ENCODE measurements around the gene DHRS7B. TPM values are rescaled to one million over a fixed set of nuclear protein-coding genes. Genes with fewer than 3 reads are reported as not detected.

The DHRS7B gene
- total RNA-seq, 6 experiments from 2014 or later, result 10.1 to 34.2 (median 14.8) TPM

GRCh38 chr17:21177854-21178600, 51.3 kb downstream of the DHRS7B start:
- intact Hi-C loops (cut with DNase I), result no loop called here
- DNase-seq (peak in 1 of 3 donors; percentile 28), ATAC-seq (no peak)
- WGBS (ENCODE audit: insufficient coverage, low coverage, low lambda C conversion rate, missing lambda C conversion rate), result 97% methylated on average over 4 of the region's 13 CpGs
- Histone ChIP-seq H3K27ac (no peak overlapping the region), H3K36me3 (no peaks in the 10 kb centered on the region), H3K9me3 (no peaks in the 10 kb centered on the region), H3K27me3 (no peaks in the 10 kb centered on the region), H3K4me1 (no peaks in the 10 kb centered on the region), H3K4me3 (no peak overlapping the region)
- TF ChIP-seq, protein P1, sequence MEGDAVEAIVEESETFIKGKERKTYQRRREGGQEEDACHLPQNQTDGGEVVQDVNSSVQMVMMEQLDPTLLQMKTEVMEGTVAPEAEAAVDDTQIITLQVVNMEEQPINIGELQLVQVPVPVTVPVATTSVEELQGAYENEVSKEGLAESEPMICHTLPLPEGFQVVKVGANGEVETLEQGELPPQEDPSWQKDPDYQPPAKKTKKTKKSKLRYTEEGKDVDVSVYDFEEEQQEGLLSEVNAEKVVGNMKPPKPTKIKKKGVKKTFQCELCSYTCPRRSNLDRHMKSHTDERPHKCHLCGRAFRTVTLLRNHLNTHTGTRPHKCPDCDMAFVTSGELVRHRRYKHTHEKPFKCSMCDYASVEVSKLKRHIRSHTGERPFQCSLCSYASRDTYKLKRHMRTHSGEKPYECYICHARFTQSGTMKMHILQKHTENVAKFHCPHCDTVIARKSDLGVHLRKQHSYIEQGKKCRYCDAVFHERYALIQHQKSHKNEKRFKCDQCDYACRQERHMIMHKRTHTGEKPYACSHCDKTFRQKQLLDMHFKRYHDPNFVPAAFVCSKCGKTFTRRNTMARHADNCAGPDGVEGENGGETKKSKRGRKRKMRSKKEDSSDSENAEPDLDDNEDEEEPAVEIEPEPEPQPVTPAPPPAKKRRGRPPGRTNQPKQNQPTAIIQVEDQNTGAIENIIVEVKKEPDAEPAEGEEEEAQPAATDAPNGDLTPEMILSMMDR (IDR thresholded peaks at IDR 0.05), result no peak
- TF ChIP-seq POLR2A (IDR thresholded peaks at IDR 0.05), result no peak

- ATAC-seq, result peak in 3 of 4 donors; percentile 48 to 60 (median 59)
- intact Hi-C loops (cut with DNase I), result no loop called here
- H3K27me3 ChIP-seq, result no peaks in the 10 kb centered on the region
- DNase-seq, result no peak
- WGBS (ENCODE audit: insufficient coverage, low coverage, low lambda C conversion rate, missing lambda C conversion rate), result 34% methylated on average over 4 of the region's 5 CpGs
- TF ChIP-seq POLR2A (IDR thresholded peaks at IDR 0.05), result no peak
- TF ChIP-seq, protein P1 (IDR thresholded peaks at IDR 0.05), result no peak
- no peak overlapping the region for H3K27ac ChIP-seq
- H3K9me3 ChIP-seq, result no peaks in the 10 kb centered on the region
- no peak overlapping the region for H3K4me3 ChIP-seq
- H3K36me3 ChIP-seq, result peaks cover 0 to 15% (median 1%) of the 10 kb centered on the region in 4 donors
- no peaks in the 10 kb centered on the region for H3K4me1 ChIP-seq
Measured at GRCh38 chr17:21183468-21183867, 56.7 kb downstream of the DHRS7B start.

- WGBS (ENCODE audit: insufficient coverage, low coverage, low lambda C conversion rate, missing lambda C conversion rate), result 100% methylated on average over 1 of the region's 3 CpGs
- H3K36me3 ChIP-seq, result peaks cover 0 to 15% (median 1%) of the 10 kb centered on the region in 4 donors
- no peak for DNase-seq
Measured at GRCh38 chr17:21184570-21184969, 57.8 kb downstream of the DHRS7B start.

DNA sequence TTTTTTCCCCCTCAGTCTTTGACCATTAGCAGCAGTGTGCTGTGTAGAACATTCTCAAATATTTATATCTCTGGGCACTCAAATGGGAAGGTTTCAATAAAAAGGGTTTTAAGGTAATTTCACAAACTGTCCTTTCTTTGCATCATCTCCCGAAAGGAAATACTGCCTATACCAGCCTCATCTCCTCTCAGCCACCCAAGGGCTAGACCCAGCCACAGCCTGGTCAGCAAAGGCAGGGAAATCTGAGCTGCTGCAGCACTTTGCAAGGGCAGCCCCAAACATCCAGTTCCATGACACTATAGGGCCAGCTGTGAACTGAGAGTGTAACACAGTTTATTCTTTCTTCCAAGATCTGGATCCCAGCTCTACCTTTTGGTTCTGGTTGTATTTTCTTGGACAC, 58.3 kb downstream of the DHRS7B start:
- Histone ChIP-seq H3K36me3 (peaks cover 0 to 15% (median 1%) of the 10 kb centered on the region in 4 donors), H3K4me1 (no peaks in the 10 kb centered on the region), H3K27ac (no peak overlapping the region), H3K27me3 (no peaks in the 10 kb centered on the region), H3K9me3 (no peaks in the 10 kb centered on the region), H3K4me3 (no peak overlapping the region)
- TF ChIP-seq POLR2A (IDR thresholded peaks at IDR 0.05), result no peak
- TF ChIP-seq, protein P1 (IDR thresholded peaks at IDR 0.05), result no peak
- DNase-seq (no peak), ATAC-seq (no peak)
- WGBS (ENCODE audit: insufficient coverage, low coverage, low lambda C conversion rate, missing lambda C conversion rate), result 100% methylated on average over 1 of the region's 1 CpG
- intact Hi-C loops (cut with DNase I), result no loop called here

More at GRCh38 chr17:21184570-21184969, 57.8 kb downstream of the DHRS7B start:
- no peak for TF ChIP-seq POLR2A (IDR thresholded peaks at IDR 0.05)
- TF ChIP-seq, protein P1 (IDR thresholded peaks at IDR 0.05), result no peak
- H3K4me3 ChIP-seq, result no peak overlapping the region
- ATAC-seq, result no peak
- H3K9me3 ChIP-seq, result no peaks in the 10 kb centered on the region
- no peak overlapping the region for H3K27ac ChIP-seq
- H3K4me1 ChIP-seq, result no peaks in the 10 kb centered on the region
- no peaks in the 10 kb centered on the region for H3K27me3 ChIP-seq
- intact Hi-C loops (cut with DNase I), result no loop called here

Data from right lobe of liver (tissue), 6 donors.